ENCODE results near the gene RPRD1A. TPM values are rescaled to one million over a fixed set of nuclear protein-coding genes. Genes with fewer than 3 reads are reported as not detected.

RPRD1A gene
- total and polyA plus RNA-seq, 7 donors = 24.9 to 67.1 (median 49.4) TPM

- no peak for DNase-seq
- H3K4me3 ChIP-seq = no peak overlapping the region
- H3K9me3 ChIP-seq = no peaks in the 10 kb centered on the region
- no peak for ATAC-seq
- no peak overlapping the region for H3K27ac ChIP-seq
- peaks cover 0 to 48% of the 10 kb centered on the region in 2 donors for H3K36me3 ChIP-seq (ENCODE audit: insufficient read depth in 1 of 2, low read depth in 1 of 2)
- no peaks in the 10 kb centered on the region for H3K4me1 ChIP-seq
- no peak for TF ChIP-seq CTCF (IDR thresholded peaks at IDR 0.05)
- H3K27me3 ChIP-seq (ENCODE audit: insufficient read depth in 3 of 3, low read length in 2 of 3) = no peaks in the 10 kb centered on the region
- intact Hi-C loops (cut with DNase I) = no loop called here
These were observed 75.7 kb downstream of the RPRD1A start for GRCh38 chr18:35991696-35992095.

GRCh38 chr18:35983818-35984217 lies 83.5 kb downstream of the RPRD1A start:
- H3K4me1 ChIP-seq = no peaks in the 10 kb centered on the region
- H3K27me3 ChIP-seq (ENCODE audit: insufficient read depth in 3 of 3, low read length in 2 of 3) = no peaks in the 10 kb centered on the region
- TF ChIP-seq CTCF (IDR thresholded peaks at IDR 0.05) = no peak
- DNase-seq = no peak
- H3K36me3 ChIP-seq (ENCODE audit: insufficient read depth in 1 of 2, low read depth in 1 of 2) = peaks cover 2 to 57% of the 10 kb centered on the region in 2 donors
- no peak overlapping the region for H3K27ac ChIP-seq
- WGBS, 3 donors = 93 to 97% (median 95%) methylated on average over 5 of the region's 5 CpGs
- no peaks in the 10 kb centered on the region for H3K9me3 ChIP-seq
- H3K4me3 ChIP-seq = no peak overlapping the region
- no peak for ATAC-seq
- intact Hi-C loops (cut with DNase I) = no loop called here

GRCh38 chr18:35983147-35983546 lies 84.2 kb downstream of the RPRD1A start:
- Histone ChIP-seq H3K36me3 (ENCODE audit: insufficient read depth in 1 of 2, low read depth in 1 of 2) (peaks cover 3 to 57% of the 10 kb centered on the region in 2 donors), H3K4me3 (no peak overlapping the region), H3K27ac (no peak overlapping the region), H3K27me3 (ENCODE audit: insufficient read depth in 3 of 3, low read length in 2 of 3) (no peaks in the 10 kb centered on the region), H3K4me1 (no peaks in the 10 kb centered on the region), H3K9me3 (no peaks in the 10 kb centered on the region)
- no peak for DNase-seq
- TF ChIP-seq CTCF (IDR thresholded peaks at IDR 0.05) = no peak
- intact Hi-C loops (cut with DNase I) = no loop called here
- ATAC-seq = no peak

- Histone ChIP-seq H3K36me3 (ENCODE audit: insufficient read depth in 1 of 2, low read depth in 1 of 2) (peaks cover 9 to 61% of the 10 kb centered on the region in 2 donors), H3K9me3 (no peaks in the 10 kb centered on the region), H3K27ac (no peak overlapping the region), H3K4me3 (no peak overlapping the region), H3K4me1 (no peaks in the 10 kb centered on the region), H3K27me3 (ENCODE audit: insufficient read depth in 3 of 3, low read length in 2 of 3) (no peaks in the 10 kb centered on the region)
- ATAC-seq (no peak), DNase-seq (no peak)
- 73 to 84% (median 80%) methylated on average over 2 of the region's 2 CpGs for WGBS, 3 donors
- no peak for TF ChIP-seq CTCF (IDR thresholded peaks at IDR 0.05)
- intact Hi-C loops (cut with DNase I) = no loop called here
These were observed 84.8 kb downstream of the RPRD1A start for GRCh38 chr18:35982409-35983114.

GRCh38 chr18:35979112-35979511 lies 88.2 kb downstream of the RPRD1A start:
- intact Hi-C loops (cut with DNase I) = no loop called here
- H3K36me3 ChIP-seq (ENCODE audit: insufficient read depth in 1 of 2, low read depth in 1 of 2) = peaks cover 16 to 90% of the 10 kb centered on the region in 2 donors

More at GRCh38 chr18:35979112-35979511, 88.2 kb downstream of the RPRD1A start:
- DNase-seq (no peak), ATAC-seq (no peak)
- no peak for TF ChIP-seq CTCF (IDR thresholded peaks at IDR 0.05)
- Histone ChIP-seq H3K4me3 (no peak overlapping the region), H3K27me3 (ENCODE audit: insufficient read depth in 3 of 3, low read length in 2 of 3) (no peaks in the 10 kb centered on the region), H3K4me1 (peaks cover 4% of the 10 kb centered on the region), H3K27ac (no peak overlapping the region), H3K9me3 (no peaks in the 10 kb centered on the region)
